Measurements from ENCODE around the gene BEND2. TPM values are rescaled to one million over a fixed set of nuclear protein-coding genes. Genes with fewer than 3 reads are reported as not detected.

Gene BEND2
- total and polyA plus RNA-seq, 2 of the 8 experiments (the other 6 are each of a cell fraction or from before 2014, with no cell fraction given): not detected

DNA sequence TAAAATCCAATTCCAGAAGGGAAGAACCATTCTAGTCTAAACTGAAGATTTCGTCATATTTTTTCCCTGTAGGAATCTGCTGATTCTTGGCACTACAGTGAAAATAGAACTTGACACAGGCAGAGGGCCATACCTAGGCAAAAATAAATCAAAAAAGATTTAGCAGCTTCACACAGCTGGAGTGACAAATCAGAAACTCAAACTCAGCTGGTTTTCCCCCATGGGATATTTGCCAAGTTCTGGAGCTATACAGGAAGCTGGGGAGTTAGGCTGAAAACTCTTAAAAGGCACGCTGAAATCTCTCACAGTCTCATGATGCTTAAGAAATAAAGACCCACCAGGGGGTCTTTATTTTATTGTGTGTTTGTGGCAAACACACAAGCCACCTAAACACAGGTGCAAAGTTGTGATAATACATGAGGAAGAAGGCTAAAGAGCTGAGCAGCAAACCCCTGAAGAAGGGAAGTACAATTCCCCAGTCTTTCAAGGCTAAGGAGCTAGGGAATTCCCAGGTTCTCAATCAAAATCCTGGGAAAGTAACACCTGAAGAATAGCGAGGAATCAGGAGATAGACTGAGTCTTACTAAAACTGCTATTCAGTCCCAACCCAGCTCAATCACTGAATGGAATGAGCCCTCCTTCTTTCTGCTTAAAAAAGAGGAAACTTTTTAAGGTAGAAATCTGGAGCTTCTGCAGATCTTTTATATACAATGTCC is 32.1 kb upstream of the BEND2 start:
- 47% methylated on average over 3 of the region's 3 CpGs; no CpG with 5 or more reads in 1 of the 2 experiments for WGBS, 2 experiments (ENCODE audit: extremely low coverage in 1 of 2, insufficient coverage in 1 of 2, insufficient read length in 1 of 2, insufficient replicate concordance in 2 of 2, low coverage in 1 of 2, low lambda C conversion rate in 2 of 2, missing lambda C conversion rate in 1 of 2)
- TF ChIP-seq GTF2F1 (IDR thresholded peaks at IDR 0.05; ENCODE audit: borderline replicate concordance, low read depth, low read length) (no peak), ASH2L (IDR thresholded peaks at IDR 0.05; ENCODE audit: low read length) (no peak), RBBP5 (IDR thresholded peaks at IDR 0.05; ENCODE audit: borderline replicate concordance, low read depth, low read length) (no peak)

More for the DNA sequence above, 32.1 kb upstream of the BEND2 start:
- Histone ChIP-seq H4K5ac (ENCODE audit: insufficient read length, low read depth, low read length) (no peak overlapping the region), H3K56ac (replicated peaks; ENCODE audit: insufficient read length, low read depth, low read length) (no peak overlapping the region), H3K9ac (replicated peaks in 1 of 4; ENCODE audit: extremely low read depth in 1 of 4, low read depth in 3 of 4, low read length in 3 of 4) (no peak overlapping the region), H3K4ac (replicated peaks; ENCODE audit: insufficient read length, low read depth, low read length) (no peak overlapping the region), H2BK12ac (ENCODE audit: low read depth, low read length) (no peak overlapping the region), H3K79me1 (ENCODE audit: low read depth, low read length) (no peaks in the 10 kb centered on the region), H2BK5ac (ENCODE audit: low read depth, low read length) (no peak overlapping the region), H2AK5ac (ENCODE audit: low read depth, low read length) (no peak overlapping the region), H3K27me3 (replicated peaks in 1 of 4; ENCODE audit: control insufficient read depth in 3 of 4, extremely low read depth in 1 of 4, insufficient read depth in 3 of 4, low read length in 3 of 4) (no peaks in the 10 kb centered on the region), H2AFZ (ENCODE audit: low read length) (no peak overlapping the region), H3K23ac (ENCODE audit: insufficient read length) (no peak overlapping the region), H3K36me3 (ENCODE audit: control insufficient read depth in 2 of 4, insufficient read depth in 4 of 4, low read length in 3 of 4) (no peaks in the 10 kb centered on the region; a peak in 1 of 8 replicates), H3K14ac (ENCODE audit: insufficient read length) (no peak overlapping the region), H3K18ac (ENCODE audit: extremely low read depth, low read length) (no peak overlapping the region), H3K4me3 (ENCODE audit: extremely low read depth in 1 of 4, insufficient read depth in 2 of 4, low read depth in 3 of 4, low read length in 4 of 4) (no peak overlapping the region), H3K79me2 (ENCODE audit: control insufficient read depth in 1 of 2, insufficient read depth in 2 of 2, low read length in 2 of 2) (no peaks in the 10 kb centered on the region), H4K20me1 (replicated peaks in 1 of 2; ENCODE audit: control insufficient read depth in 1 of 2, insufficient read depth in 2 of 2, low read length in 2 of 2) (no peaks in the 10 kb centered on the region), H2BK20ac (ENCODE audit: low read length) (no peak overlapping the region), H4K8ac (ENCODE audit: extremely low read depth, insufficient read depth, low read length) (no peak overlapping the region), H3K4me2 (ENCODE audit: insufficient read depth in 1 of 2, low read depth in 2 of 2, low read length in 2 of 2) (no peak overlapping the region), H3K27ac (ENCODE audit: low read depth, low read length) (no peak overlapping the region), H4K91ac (replicated peaks; ENCODE audit: insufficient read length, low read length) (no peak overlapping the region), H2BK120ac (replicated peaks; ENCODE audit: low read depth, low read length) (no peak overlapping the region), H3K23me2 (ENCODE audit: low read depth, low read length) (no peaks in the 10 kb centered on the region), H2BK15ac (ENCODE audit: low read length) (no peak overlapping the region), H3K4me1 (replicated peaks in 1 of 4; ENCODE audit: control insufficient read depth in 3 of 4, insufficient read depth in 4 of 4, low read length in 3 of 4) (no peaks in the 10 kb centered on the region), H3K9me3 (ENCODE audit: insufficient read depth in 2 of 2, low read depth in 1 of 2, low read length in 1 of 2) (no peaks in the 10 kb centered on the region)
- ChIA-PET CTCF (ENCODE audit: partially characterized antibody) (interaction anchor here (0.7 kb wide), 1 partner anchor 1439 kb away, joined by 3 read pairs; no protein-coding TSS in a partner anchor), POLR2A (ENCODE audit: partially characterized antibody) (no interaction called here)
- FAIRE-seq: peak; percentile 66
- no peak for DNase-seq (ENCODE audit: low read depth in 1 of 2, low spot score in 2 of 2)

All from H1 (cell line).